GM08714 (cell line): ENCODE results near the gene SMG6.
A peak's percentile ranks its signal among the peaks of the same experiment; 100 is the strongest.
"Not testable (repeated sequence)": the region's sequence is repeated elsewhere in the genome, so short reads cannot be mapped to it uniquely, and the experiment has no call there.

Source experiments
- H3K4me3 ChIP-seq: fragments of 200-500 bp; sonication (Bioruptor generic); 2 replicates; pipeline ENCODE4 v1.5.1; 2014; ENCODE audit warnings: mild to moderate bottlenecking, low read length, inconsistent platforms
- ZNF274 ChIP-seq: IDR thresholded peaks from 2 replicates; pipeline ENCODE4 v1.6.1; 2012; ENCODE audit warnings: mild to moderate bottlenecking, low read depth, low read length

SMG6 gene

DNA sequence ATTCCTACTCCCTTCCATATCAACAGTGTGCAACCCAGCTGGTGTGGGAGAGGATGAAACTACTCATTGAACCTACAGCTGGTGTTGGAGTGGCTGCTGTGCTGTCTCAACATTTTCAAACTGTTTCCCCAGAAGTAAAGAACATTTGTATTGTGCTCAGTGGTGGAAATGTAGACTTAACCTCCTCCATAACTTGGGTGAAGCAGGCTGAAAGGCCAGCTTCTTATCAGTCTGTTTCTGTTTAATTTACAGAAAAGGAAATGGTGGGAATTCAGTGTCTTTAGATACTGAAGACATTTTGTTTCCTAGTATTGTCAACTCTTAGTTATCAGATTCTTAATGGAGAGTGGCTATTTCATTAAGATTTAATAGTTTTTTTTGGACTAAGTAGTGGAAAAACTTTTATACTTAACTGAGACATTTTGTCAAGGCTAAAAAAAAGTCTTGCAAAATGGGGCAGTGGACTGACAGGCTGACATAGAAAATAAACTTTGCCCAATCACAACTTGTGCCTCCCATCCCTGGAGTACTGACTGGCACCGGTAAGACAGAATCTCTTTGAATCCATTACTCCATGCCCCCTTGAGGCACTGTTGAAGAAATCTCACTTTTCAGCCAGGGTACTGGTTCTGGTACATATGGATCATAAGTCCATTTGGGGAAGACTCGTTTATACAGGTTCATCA is 20.2 kb upstream of the SMG6 start:
- H3K4me3 ChIP-seq, result no peak overlapping the region
- TF ChIP-seq ZNF274, result no peak

DNA sequence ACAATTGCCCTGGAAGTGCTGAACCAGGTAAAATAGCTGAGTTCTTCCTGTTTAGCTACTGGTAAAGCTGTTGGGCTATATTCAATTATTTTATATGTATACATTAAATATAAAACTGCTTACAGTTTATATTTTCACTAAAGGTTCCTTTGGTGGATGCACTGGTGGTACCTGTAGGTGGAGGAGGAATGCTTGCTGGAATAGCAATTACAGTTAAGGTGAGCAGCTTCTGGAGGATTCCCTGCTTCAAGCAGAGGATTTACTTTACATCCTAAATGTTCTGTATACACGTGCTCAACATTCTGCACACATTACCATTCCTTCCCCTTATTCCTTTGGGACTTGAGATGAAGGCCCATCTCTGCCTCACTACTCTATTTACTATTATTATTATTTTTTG is 17.8 kb upstream of the SMG6 start:
- H3K4me3 ChIP-seq, result no peak overlapping the region
- no peak for TF ChIP-seq ZNF274

DNA sequence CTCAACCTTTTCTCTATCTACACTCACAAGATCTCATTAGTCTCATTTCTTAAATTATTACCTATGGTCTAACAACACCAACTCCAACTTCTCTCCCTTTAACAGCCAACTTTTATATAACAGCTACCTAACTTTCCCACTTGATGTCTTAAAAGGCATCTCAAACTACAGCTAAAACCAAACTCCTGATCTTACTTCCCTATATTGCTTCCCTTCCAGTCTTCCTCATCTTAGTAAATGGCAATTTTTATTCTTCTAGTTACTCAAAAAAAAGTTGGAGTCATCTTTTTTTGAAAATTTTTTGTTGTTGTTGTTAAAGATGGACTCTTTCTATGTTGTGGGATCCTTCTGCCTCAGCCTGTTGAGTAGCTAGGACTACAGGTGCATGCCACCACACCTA is 15.5 kb upstream of the SMG6 start:
- no peak overlapping the region for H3K4me3 ChIP-seq
- no peak for TF ChIP-seq ZNF274

DNA sequence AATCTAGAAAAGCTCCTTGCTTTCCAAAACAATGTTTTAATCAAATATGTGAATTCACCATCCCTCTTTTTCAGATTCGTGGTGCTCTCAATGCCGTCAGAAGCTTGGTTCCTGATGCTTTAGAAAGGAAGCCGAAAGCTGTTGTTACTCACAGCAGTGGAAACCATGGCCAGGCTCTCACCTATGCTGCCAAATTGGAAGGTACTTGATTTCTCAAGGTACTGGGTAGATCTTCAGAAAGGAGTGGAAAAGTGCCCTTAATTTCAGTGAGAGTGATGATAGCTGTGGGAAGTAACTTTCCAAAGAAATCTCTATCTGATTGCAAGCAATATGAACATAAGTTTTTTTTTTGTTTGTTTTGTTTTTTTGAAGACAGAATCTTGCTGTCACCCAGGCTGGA is 14.2 kb upstream of the SMG6 start:
- H3K4me3 ChIP-seq, result no peak overlapping the region
- TF ChIP-seq ZNF274, result no peak

DNA sequence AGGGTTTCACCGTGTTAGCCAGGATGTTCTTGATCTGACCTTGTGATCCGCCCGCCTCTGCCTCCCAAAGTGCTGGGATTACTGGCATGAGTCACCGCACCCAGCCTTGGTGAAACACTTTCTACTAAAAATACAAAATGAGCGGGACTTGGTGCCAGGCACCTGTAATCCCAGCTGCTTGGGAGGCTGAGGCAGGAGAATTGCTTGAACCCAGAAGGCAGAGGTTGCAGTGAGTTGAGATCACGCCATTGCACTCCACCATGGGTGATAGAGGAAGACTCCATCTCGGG is 13.3 kb upstream of the SMG6 start:
- H3K4me3 ChIP-seq, result not testable (repeated sequence)

DNA sequence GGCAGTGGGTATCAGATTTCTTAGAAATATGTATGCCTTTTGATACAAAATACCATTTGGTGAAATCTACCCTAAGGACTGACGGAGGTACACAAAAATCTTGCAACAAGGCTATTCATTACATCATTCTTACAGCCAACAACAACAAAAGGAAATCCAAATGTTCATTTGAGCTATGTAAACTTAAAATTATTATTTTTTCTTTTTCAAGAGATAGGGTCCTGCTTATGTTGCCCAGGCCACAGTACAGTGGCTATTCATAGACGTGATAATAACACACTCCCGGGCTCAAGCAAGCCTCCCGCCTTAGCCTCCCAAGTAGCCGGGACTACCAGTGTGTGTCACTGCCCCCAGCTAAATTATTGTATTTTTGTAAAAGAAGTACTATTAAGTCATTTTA is 9.2 kb upstream of the SMG6 start:
- no peak for TF ChIP-seq ZNF274
- no peak overlapping the region for H3K4me3 ChIP-seq

DNA sequence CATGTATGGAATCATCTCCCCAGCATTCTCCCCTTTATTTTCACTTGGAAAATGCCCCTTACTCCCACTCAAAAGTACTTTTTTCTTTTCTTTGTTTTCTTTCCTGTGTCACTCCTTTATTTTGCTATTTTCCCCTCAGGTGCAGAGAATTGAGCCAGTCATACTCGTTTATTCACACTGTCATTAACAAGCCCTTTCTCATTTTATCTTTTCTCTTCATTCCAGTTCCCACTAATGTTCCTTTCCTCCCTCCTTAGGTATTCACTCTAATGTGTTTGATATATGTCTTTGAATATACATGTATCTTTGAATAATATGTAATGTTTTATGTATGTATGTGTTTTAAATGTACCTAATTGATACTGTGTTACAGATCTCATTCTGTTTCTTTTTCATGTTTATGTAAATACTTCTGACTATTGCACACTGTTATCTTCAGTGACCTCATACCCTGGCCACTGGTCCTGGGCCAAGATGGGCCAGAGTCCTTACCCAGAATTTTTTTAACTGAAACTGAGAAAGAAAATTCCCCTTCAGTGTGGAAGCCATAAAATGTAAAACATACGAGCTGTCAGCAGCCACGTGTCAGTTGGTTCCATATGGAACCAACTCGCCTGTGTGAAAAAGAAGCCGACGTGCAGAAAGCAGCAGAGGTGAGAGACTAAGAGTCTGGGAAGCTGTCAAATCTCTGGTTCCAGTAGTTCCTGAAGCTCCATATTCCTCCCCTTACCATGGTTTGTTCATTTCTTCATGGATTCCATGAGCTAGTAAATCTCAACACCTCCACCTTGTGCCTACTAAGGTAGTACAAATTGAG is 6.0 kb upstream of the SMG6 start:
- no peak for TF ChIP-seq ZNF274
- H3K4me3 ChIP-seq, result no peak overlapping the region

DNA sequence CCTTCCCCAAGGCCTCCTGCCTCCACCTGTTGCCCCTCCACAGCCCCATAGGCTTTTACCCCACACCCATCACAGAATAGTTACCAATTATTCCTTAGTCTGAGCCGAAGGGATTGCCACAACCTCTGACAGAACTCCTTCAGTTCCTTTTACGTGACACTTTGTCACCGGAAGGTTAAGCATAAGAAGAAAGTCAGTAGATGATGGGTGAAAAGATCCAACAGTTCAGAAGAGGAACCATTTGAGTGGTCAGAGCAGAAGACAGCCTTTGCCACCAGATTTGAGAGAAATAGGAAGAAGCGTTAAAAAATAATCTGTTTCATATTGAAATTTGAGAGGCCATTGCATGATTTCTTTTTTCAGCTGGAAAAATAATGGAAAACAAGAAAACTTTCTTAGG is 1.3 kb upstream of the SMG6 start:
- no peak overlapping the region; the same call in 1 of the 2 replicates for H3K4me3 ChIP-seq
- no peak for TF ChIP-seq ZNF274

DNA sequence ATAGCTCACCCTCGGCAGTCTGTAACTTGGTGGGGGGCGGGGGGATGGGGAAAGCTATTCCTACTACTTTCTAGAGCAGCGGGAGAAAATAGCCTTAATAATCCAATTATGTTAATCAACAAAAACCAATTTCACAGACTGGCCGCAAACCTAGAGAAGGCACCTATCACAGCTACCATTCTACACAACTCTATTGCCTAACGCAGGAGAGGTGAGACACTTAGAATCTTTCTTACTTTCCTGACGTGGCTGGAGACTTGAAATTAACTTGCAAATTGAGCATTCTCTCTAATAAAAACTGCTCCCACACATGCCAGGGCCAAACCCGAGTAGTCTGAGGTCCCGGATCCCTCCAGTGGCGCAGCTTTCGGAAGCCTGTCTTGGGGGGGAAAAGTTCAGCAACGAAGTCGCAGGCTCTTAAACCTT is 794 bp downstream of the SMG6 start:
- H3K4me3 ChIP-seq, result peak overlapping the region; percentile 85
- no peak for TF ChIP-seq ZNF274

DNA sequence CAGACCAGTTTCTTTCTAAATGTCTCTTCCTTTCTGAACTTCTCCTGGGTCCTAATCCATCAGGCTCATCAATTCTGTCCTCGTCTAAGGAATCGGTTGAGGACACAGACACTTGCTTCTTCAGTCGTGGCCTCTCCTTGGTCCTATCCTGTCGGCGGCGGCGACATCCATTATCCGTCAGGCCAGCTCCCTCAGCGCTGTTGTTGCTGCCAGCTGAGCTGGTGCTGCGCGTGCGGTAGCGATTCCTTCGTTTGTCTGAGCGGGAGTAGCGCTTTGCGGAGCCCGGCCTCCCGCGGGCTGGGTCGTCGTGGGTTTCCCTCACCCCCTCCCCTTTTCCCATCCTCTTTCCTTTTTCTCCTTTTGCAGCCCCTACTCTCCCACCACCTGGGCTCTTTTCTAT is 3.8 kb downstream of the SMG6 start:
- no peak for TF ChIP-seq ZNF274

DNA sequence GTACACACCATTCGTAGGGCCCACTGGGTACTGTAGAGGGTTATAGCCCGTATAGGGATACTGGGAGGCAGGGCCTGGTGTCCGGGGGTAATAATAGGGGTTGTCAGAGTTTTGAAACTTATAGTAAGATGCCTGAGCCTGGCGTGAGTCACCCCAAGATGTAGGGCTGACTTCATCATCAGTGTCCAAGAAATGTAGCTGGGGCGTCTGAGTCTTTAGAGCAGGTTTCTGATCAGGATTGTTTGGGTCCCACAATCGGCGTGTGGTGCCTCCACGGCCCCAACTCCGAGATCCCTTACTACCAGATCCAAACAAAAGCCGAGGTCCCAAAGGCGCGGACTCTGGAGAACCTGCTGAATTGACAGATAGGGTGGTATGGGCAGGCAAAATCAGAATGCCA is 4.4 kb downstream of the SMG6 start:
- no peak overlapping the region for H3K4me3 ChIP-seq
- TF ChIP-seq ZNF274, result no peak

More for the DNA sequence above, 3.8 kb downstream of the SMG6 start:
- no peak overlapping the region for H3K4me3 ChIP-seq

DNA sequence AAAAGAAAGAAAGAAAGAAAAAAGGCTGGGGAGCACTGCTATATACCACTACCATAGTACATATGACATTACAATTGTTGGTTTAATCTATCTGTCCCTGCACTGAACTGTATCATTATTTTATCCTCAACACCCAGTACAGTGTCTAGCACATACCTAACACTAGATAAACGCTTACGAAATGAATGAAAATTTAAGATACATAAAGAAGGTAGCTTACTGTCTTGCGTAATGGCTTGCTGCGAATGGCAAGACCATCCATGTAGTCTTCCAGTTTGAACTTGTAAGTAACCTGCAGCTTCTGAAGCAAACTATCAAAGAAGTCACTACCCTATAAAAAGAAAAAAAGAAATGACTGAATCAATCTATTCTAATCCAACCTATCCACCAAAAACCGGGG is 6.6 kb downstream of the SMG6 start:
- H3K4me3 ChIP-seq, result no peak overlapping the region
- no peak for TF ChIP-seq ZNF274

DNA sequence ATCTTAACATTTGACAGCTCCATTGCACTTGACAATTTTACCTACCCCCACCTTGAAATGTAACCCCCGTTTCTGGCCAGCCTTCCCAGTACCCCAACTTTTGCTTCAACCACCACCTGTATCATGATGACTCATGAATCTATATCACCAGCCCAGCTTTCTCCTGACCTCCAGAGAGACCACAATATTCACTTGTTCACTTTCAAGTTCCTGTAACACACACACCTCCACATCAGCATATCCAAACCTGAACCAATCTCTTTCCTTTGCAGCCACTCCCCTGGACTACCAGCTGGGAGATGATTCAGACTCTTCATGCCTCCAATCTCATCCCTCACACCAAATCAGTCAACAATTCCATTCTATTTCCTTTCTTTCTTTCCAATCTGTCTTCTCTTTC is 8.0 kb downstream of the SMG6 start:
- no peak for TF ChIP-seq ZNF274
- H3K4me3 ChIP-seq, result no peak overlapping the region

DNA sequence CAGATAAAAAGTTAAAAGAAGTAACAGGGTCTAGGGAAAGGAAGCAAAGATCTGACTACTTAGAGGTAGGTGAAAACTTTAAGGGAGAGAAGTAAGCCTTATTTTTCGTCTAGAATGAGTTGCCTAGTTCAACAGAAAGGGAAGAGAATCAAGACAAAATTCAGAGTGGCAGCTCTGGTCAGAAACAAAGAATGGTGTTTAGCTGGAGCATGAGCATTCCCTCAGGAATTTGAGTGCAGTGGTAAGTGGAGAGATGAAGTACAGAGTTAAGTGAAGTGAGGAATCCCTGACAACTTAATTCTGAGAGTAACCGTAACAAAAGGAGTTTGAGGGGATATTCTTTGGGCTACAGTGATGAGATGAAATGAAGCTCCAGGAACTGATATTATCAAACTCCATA is 11.5 kb downstream of the SMG6 start:
- no peak overlapping the region for H3K4me3 ChIP-seq
- no peak for TF ChIP-seq ZNF274

DNA sequence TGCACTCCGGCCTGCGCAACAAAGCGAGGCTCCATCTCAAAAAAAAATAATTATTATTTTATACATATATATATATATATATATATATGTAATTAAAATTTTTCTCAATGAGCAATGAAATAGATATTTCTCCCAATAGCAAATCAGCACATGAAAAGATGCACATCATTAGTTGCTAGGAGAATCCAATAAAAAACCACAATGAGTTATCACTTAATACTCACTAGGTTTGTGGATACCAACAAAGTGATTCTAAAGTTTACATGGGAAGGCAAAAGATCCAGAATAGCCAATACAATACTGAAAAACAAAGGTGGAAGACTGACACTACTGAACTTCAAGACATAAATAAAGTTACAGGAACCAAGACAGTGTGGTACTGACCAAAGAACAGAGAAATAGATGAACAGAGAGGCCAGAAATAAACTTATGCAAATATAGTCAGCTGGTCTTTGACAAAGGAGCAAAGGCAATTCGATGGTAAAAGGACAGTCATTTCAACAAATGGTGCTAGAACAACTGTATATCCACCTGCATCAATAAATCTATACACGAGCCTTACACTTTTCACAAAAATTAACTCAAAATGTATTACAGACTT is 13.6 kb downstream of the SMG6 start:
- no peak for TF ChIP-seq ZNF274
- H3K4me3 ChIP-seq, result no peak overlapping the region
